Measurements from ENCODE around the gene UNC5CL. TPM values are rescaled to one million over a fixed set of nuclear protein-coding genes. Genes with fewer than 3 reads are reported as not detected.

Gene UNC5CL
- total and polyA plus RNA-seq, 9 of the 15 experiments (the other 6 are each of a cell fraction or from before 2014, with no cell fraction given) = 0.07 to 1.8 (median 0.62) TPM; not detected in 1

- TF ChIP-seq U2AF2 (optimal IDR thresholded peaks at IDR 0.05; ENCODE audit: low read depth, low read length) (no peak), ZNF431 (CRISPR knock-in tag; IDR thresholded peaks at IDR 0.05) (peak; percentile 69; the same call in 1 of the 2 replicates), KDM2B (CRISPR knock-in tag; IDR thresholded peaks at IDR 0.05) (no peak), DPF2 (IDR thresholded peaks at IDR 0.05) (peak; percentile 51; the same call in 1 of the 2 replicates), ESRRA (IDR thresholded peaks at IDR 0.05; ENCODE audit: borderline replicate concordance, low read depth) (no peak), RHOXF2B (CRISPR knock-in tag; conservative IDR thresholded peaks at IDR 0.05) (no peak), KLF16 (IDR thresholded peaks at IDR 0.05) (no peak), ZNF253 (CRISPR knock-in tag; conservative IDR thresholded peaks at IDR 0.05) (no peak), LEF1 (IDR thresholded peaks at IDR 0.05) (0 out of 2 replicates have a peak, but pooled peaks have one; percentile 10), RBM39 (optimal IDR thresholded peaks at IDR 0.05; ENCODE audit: low read depth, low read length) (no peak), NR2C2 (CRISPR knock-in tag; IDR thresholded peaks at IDR 0.05) (no peak), NR2C2 (tag; IDR thresholded peaks at IDR 0.05) (no peak), SNAPC5 (CRISPR knock-in tag; IDR thresholded peaks at IDR 0.05) (no peak), DMBX1 (CRISPR knock-in tag; IDR thresholded peaks at IDR 0.05; ENCODE audit: borderline replicate concordance) (0 out of 2 replicates have a peak, but pooled peaks have one; percentile 59), ZHX1 (conservative IDR thresholded peaks at IDR 0.05; ENCODE audit: low read length) (no peak), ZBTB11 (CRISPR knock-in tag; IDR thresholded peaks at IDR 0.05) (peak in 1 of 3 experiments; percentile 74; a peak in 3 of 6 replicates)
- TF ChIP-seq, protein P1, sequence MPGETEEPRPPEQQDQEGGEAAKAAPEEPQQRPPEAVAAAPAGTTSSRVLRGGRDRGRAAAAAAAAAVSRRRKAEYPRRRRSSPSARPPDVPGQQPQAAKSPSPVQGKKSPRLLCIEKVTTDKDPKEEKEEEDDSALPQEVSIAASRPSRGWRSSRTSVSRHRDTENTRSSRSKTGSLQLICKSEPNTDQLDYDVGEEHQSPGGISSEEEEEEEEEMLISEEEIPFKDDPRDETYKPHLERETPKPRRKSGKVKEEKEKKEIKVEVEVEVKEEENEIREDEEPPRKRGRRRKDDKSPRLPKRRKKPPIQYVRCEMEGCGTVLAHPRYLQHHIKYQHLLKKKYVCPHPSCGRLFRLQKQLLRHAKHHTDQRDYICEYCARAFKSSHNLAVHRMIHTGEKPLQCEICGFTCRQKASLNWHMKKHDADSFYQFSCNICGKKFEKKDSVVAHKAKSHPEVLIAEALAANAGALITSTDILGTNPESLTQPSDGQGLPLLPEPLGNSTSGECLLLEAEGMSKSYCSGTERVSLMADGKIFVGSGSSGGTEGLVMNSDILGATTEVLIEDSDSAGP (CRISPR knock-in tag; IDR thresholded peaks at IDR 0.05) = no peak
These were observed 34.4 kb upstream of the UNC5CL start (continued) for GRCh38 chr6:41073203-41073967.

Measured in K562 (cell line).